LHCN-M2 (cell line): ENCODE results near the gene HOXB8. TPM values are rescaled to one million over a fixed set of nuclear protein-coding genes. Genes with fewer than 3 reads are reported as not detected.

Source experiments
- DNase-seq: peaks from one replicate; pipeline ENCODE4 v3.0.0-alpha.2; 2012; ENCODE audit warnings: low read depth
- total RNA-seq: library from RNA; depleted of rRNA; stranded (reverse); fragments of >200 nt; gene quantifications from 2 replicates; pipeline ENCODE4 v1.2.3, GENCODE V29; 2014

HOXB8 gene
- total RNA-seq, 1 experiment from 2014 or later = 22.9 TPM

DNA sequence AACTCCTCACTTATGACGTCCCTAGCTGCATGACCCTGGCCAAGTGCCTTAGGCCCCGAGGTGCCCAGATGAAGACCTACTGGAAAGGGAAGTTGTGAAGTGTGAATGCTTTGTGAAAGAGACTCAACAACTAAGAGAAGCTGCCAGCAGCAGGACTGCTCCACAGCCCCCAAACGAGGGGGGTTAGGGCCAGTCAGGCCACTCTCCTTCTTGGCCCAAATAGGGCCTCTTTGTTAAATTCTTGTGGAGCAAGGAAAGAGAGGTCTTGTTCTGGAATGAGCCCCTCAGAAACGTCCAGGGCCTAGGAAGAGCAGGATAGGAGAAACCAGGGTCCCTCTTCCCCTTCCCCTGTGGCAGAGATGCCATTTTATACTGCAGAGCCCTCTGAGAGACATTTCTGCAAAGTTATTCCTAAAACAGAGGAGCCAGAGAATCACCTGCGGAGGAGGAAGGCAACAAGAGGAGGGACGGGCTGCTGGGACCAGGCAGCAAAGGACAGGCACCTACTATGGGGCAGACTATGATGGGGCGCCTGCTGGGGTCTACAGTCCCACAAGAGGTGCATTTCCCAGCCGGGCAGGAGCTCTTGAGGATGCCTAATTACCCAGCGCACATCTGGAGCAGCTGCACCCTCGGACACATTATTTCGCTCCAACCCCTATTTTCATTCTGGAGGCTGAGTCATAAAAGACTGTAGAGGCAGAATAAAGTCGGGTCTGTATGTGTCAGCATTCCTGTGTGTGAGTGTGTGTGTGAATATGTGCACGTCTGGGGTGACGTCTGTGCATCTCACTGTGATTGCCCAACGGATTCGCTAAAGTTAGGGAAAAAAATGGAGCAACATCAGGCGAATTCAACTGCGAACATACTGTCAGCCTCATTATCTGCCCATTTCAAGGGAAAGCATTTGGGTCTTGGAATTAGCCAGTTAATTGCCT lies 22.5 kb upstream of the HOXB8 start:
- DNase-seq = peak; percentile 94

GRCh38 chr17:48636177-48637018 lies 21.3 kb upstream of the HOXB8 start:
- DNase-seq = peak; percentile 75

DNA sequence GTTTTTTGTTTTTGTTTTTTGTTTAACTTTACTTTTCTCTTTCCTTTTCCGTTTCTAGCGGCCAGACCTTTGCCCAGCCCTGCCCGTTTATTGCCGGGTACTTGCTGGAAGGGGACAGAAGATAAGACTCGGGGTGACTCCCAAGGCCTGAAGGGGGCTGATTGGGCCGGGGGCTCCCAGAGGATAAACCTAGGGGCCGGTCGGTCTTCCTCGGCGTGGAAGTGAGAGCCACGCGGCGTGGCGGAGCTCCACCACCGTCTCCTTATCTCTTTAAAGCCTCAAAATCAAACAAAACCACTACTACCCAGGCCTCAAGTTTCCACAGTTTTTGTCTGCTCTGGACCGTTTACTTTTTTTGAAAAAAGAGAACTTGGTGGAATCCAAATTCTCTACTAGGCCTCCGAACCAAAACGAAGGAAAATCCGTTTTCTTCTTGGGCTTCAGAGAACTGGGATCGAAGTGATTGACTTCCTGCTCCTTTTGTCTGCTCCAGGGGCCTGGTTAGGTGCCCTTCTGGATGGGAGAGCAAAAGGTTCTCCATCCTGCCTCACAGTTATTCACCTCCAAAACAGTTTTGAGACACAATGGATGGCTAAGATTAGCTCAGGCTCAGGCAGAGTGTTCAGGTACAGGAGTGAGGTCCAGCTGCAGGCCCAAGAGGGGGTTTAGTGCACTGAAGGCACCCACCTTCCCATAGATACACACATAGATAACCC lies 19.6 kb upstream of the HOXB8 start:
- no peak for DNase-seq

DNA sequence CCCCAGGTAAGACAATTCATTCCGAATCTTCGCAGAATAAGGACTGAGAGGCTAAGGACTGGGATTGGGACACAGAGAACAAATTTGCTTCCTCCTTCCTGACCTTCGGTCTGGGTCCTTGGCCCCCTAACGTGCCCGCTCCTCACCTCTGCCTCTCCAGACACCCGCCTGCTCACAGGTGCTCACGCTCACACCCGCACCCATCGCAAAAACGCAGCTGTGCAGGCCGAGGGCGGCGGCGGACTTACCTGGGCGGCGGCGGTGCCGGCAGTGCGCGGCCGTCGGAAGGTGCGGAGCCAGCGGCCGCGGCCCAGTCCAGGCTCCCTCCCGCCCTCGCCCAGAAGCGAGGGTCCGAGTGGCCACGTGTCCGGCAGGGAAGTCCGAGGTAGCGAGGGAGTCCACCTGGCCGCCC lies 18.2 kb upstream of the HOXB8 start:
- no peak for DNase-seq

GRCh38 chr17:48632579-48633265 lies 17.6 kb upstream of the HOXB8 start:
- DNase-seq = no peak

- DNase-seq = no peak
These were observed 16.8 kb upstream of the HOXB8 start for GRCh38 chr17:48631693-48632578.

GRCh38 chr17:48630925-48631692 lies 16.0 kb upstream of the HOXB8 start:
- no peak for DNase-seq

GRCh38 chr17:48630009-48630924 lies 15.2 kb upstream of the HOXB8 start:
- no peak for DNase-seq

- no peak for DNase-seq
These were observed 14.3 kb upstream of the HOXB8 start for GRCh38 chr17:48629411-48629759.

- DNase-seq = no peak
These were observed 13.7 kb upstream of the HOXB8 start for GRCh38 chr17:48628649-48629410.

DNA sequence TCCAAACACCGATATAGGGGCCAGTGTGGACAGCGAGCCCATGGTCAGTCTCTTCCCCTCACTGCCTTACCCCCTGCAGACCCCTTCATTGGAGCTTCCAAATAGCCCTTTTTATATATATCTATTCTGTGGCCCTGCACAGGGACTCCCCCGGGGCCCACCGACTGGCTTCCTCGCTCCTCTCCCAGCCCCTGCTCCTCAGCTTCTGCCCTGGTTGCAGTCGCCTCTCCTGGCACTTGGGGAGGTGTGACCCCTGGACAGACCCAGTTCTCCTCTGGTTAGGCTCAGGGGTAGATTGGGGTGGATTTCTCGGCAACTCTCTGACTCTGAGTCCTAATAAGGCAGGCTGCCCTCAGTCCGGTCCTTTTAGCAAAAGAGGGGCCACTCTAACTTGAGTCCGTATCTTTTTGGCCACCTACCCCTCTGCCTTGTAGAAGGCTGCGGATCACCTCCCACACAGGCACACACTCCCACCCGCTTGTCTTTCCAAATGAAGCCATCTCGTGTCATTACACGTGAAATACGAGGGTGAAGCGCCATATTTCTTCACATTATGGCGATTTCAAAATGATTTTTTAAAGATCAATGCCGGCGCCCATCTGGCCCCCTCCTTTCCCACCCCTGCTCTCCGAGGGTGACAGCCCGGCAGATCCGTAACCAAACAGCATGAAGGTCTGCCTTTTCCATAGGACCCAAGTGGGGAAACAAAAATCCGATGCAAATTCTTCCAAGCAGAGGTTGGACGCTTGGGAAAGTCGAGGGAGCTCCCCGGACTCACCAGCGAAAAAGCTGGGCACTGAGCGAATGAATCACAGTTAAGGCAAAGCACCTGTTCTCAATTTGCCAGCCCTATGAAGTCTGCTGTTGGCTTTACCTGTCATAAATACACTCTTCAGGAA lies 12.8 kb upstream of the HOXB8 start:
- DNase-seq = no peak

- DNase-seq = no peak
These were observed 12.1 kb upstream of the HOXB8 start for GRCh38 chr17:48627118-48627597.

DNA sequence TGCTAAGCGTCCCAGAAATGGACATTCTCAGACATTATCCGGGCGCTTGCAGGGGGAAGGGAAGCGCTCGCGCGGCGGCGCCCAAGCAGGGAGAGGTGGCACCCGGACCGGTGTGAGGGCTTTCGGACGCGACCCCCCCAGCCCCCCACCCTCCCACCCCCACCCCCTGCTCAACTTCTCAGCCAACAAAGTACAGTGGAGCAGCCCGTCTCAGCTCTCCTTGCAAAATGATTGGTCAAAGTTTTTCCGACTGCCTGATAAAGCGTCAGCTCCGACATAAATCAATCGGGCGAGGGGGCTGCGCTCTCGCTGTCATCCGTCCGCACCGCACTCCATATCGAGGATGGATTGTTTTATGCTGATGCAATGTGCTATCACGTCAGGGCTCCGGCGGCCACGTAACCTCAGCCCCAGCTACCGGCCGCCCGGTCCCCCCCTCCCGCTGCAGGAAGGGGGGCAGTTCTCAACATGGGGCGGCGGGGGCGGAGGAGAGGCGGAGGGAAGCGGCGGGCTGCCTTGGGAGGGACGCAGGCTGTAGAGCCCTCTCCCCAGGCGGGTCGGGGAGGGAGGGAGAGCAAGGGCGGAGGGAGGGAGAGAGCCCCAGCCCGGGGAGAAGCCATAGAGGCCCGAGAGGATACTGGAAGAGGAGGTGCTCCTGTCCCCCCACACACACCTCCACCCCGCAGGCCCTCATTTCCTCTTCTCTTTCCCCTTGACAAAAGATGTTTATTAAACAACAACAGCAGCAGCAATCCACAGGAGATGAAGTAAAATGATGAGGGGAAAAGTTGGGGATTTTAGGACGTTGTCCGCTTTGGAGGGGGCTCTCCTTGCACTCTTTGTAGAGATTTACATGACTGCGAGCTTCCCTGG lies 11.4 kb upstream of the HOXB8 start, which contains the start of gene HOXB9:
Gene HOXB9 (minus strand): TSS at position 114 of the 873 bp plus-strand sequence. CDS start 89 bp downstream, at position 25.
- DNase-seq = peak; percentile 48

GRCh38 chr17:48625495-48626244 lies 10.6 kb upstream of the HOXB8 start:
- DNase-seq = peak; percentile 33
